GM12872 (cell line): ENCODE data around the gene WLS.

Source experiments
- CTCF ChIP-seq: IDR thresholded peaks from 3 replicates; pipeline ENCODE4 v1.5.1; 2011; ENCODE audit warnings: low read depth, mild to moderate bottlenecking, low read length, moderate library complexity; ENCODE audit not compliant: insufficient read depth

The WLS gene

GRCh38 chr1:68197461-68197860 is 34.9 kb downstream of the WLS start:
- no peak for TF ChIP-seq CTCF

- no peak for TF ChIP-seq CTCF
These were observed 35.6 kb downstream of the WLS start for GRCh38 chr1:68196676-68197075.

- TF ChIP-seq CTCF: no peak
These were observed 40.6 kb downstream of the WLS start for GRCh38 chr1:68191717-68192116.

GRCh38 chr1:68188644-68189340 is 43.5 kb downstream of the WLS start:
- no peak for TF ChIP-seq CTCF

GRCh38 chr1:68188060-68188538 is 44.2 kb downstream of the WLS start:
- no peak for TF ChIP-seq CTCF

- TF ChIP-seq CTCF: no peak
These were observed 46.6 kb downstream of the WLS start for GRCh38 chr1:68185743-68186142.

- no peak for TF ChIP-seq CTCF
These were observed 48.4 kb downstream of the WLS start for GRCh38 chr1:68183895-68184294.

- no peak for TF ChIP-seq CTCF
These were observed 51.2 kb downstream of the WLS start for GRCh38 chr1:68181165-68181556.
